Retinal pigment epithelial cell (primary cell): ENCODE measurements around the gene GMPR.

Experiments
- DNase-seq: peaks from one replicate; pipeline ENCODE4 v3.0.0-alpha.2; 2010; ENCODE audit warnings: low read depth
- H3K4me3 ChIP-seq: 2 replicates; pipeline ENCODE4 v1.5.1; 2011; ENCODE audit warnings: mild to moderate bottlenecking, low read length, control low read depth, moderate library complexity
- TF ChIP-seq, protein P1 (sequence below): conservative IDR thresholded peaks from 2 replicates; pipeline ENCODE4 v1.5.1; 2011; ENCODE audit warnings: low read depth, low read length, control low read depth, inconsistent platforms

Gene GMPR

DNA sequence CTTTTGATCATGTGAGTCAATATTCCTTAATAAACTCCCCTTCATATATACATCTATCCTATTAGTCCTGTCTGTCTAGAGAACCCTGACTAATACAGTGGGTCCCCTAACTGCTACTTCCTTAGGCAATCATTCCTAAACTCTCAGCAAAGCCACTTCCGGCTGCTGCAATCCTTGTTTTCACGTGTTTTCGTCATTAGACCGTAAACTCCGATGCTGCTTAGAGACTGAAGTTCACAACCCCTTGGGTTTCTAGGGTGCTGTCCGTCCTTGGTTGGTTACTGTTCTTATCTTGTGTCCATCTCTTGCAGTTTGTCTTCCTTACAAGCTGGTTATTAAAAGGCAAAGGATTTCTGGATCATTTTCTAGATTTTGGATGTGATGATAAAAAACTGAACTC is 106.4 kb downstream of the GMPR start:
- H3K4me3 ChIP-seq: no peak overlapping the region
- DNase-seq: no peak
- TF ChIP-seq, protein P1, sequence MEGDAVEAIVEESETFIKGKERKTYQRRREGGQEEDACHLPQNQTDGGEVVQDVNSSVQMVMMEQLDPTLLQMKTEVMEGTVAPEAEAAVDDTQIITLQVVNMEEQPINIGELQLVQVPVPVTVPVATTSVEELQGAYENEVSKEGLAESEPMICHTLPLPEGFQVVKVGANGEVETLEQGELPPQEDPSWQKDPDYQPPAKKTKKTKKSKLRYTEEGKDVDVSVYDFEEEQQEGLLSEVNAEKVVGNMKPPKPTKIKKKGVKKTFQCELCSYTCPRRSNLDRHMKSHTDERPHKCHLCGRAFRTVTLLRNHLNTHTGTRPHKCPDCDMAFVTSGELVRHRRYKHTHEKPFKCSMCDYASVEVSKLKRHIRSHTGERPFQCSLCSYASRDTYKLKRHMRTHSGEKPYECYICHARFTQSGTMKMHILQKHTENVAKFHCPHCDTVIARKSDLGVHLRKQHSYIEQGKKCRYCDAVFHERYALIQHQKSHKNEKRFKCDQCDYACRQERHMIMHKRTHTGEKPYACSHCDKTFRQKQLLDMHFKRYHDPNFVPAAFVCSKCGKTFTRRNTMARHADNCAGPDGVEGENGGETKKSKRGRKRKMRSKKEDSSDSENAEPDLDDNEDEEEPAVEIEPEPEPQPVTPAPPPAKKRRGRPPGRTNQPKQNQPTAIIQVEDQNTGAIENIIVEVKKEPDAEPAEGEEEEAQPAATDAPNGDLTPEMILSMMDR: no peak
